IMR-90 (cell line): ENCODE data around the gene KRTAP9-2. TPM values are rescaled to one million over a fixed set of nuclear protein-coding genes. Genes with fewer than 3 reads are reported as not detected.

Source experiments
- ATAC-seq: fragments of 200-7000 bp; cut with Tn5 transposase; 2 replicates; pipeline ENCODE4 v1.9.1; 2020; ENCODE audit warnings: low read depth, mild to moderate bottlenecking, moderate library complexity
- BruUV-seq: library from RNA; stranded (reverse); fragments of 400-500 nt; replicated peaks from 2 replicates; lab custom pipeline; 2021; lab: Mats Ljungman, UMichigan
- CTCF ChIA-PET: fragments of 300-600 bp; formaldehyde crosslinking; extraction: SDS; loops from one replicate; lab custom pipeline; 2021; ENCODE audit warnings: antibody characterized with exemption; lab: Yijun Ruan, JAX
- POLR2A ChIA-PET: fragments of 300-600 bp; sonication (Branson Sonifier 250); formaldehyde crosslinking; loops from one replicate; lab custom pipeline; 2022; ENCODE audit warnings: antibody characterized with exemption; ENCODE audit not compliant: unreplicated experiment; lab: Charles Lee
- DNase-seq: peaks from one replicate; pipeline ENCODE4 v3.0.0; 2013
- H2AFZ ChIP-seq: replicated peaks from 2 replicates; pipeline ENCODE3; 2013; ENCODE audit warnings: low read length, mild to moderate bottlenecking; ENCODE audit not compliant: poor library complexity
- H2AK5ac ChIP-seq: 2 replicates; pipeline ENCODE4 v1.6.1; 2013; ENCODE audit warnings: low read depth, low read length, inconsistent platforms
- H2AK9ac ChIP-seq: replicated peaks from 2 replicates; pipeline ENCODE3; 2013; ENCODE audit warnings: mild to moderate bottlenecking, low read depth, low read length, moderate library complexity; ENCODE audit not compliant: poor library complexity
- H2BK120ac ChIP-seq: 2 replicates; pipeline ENCODE4 v1.6.1; 2013; ENCODE audit warnings: low read depth, low read length, inconsistent platforms
- H2BK15ac ChIP-seq: 3 replicates; pipeline ENCODE4 v1.6.1; 2013; ENCODE audit warnings: low read depth, low read length, inconsistent platforms
- H2BK20ac ChIP-seq: 2 replicates; pipeline ENCODE4 v1.6.1; 2013; ENCODE audit warnings: low read depth, mild to moderate bottlenecking, inconsistent platforms, low read length, moderate library complexity
- H2BK5ac ChIP-seq: 2 replicates; pipeline ENCODE4 v1.6.1; 2013; ENCODE audit warnings: mild to moderate bottlenecking, low read depth, low read length, inconsistent platforms; ENCODE audit not compliant: poor library complexity, severe bottlenecking
- H3K14ac ChIP-seq: replicated peaks from 2 replicates; pipeline ENCODE4 v1.6.1; 2013; ENCODE audit warnings: low read depth, low read length, inconsistent platforms
- H3K18ac ChIP-seq: 2 replicates; pipeline ENCODE4 v1.6.1; 2013; ENCODE audit warnings: low read depth, low read length, control low read depth
- H3K23ac ChIP-seq: 2 replicates; pipeline ENCODE4 v1.6.1; 2013; ENCODE audit warnings: low read depth, low read length, inconsistent platforms
- H3K27ac ChIP-seq: 2 replicates; pipeline ENCODE4 v1.5.1; 2013; ENCODE audit warnings: mild to moderate bottlenecking, control low read depth, low read length; ENCODE audit not compliant: insufficient read depth
- H3K27me3 ChIP-seq: 2 replicates; pipeline ENCODE4 v1.6.1; 2013; ENCODE audit warnings: low read length; ENCODE audit not compliant: control insufficient read depth, insufficient read depth
- H3K36me3 ChIP-seq: 2 replicates; pipeline ENCODE4 v1.6.1; 2013; ENCODE audit warnings: low read length, mixed read lengths; ENCODE audit not compliant: control insufficient read depth, insufficient read depth
- H3K4ac ChIP-seq: 2 replicates; pipeline ENCODE4 v1.6.1; 2013; ENCODE audit warnings: low read depth, low read length, inconsistent platforms
- H3K4me1 ChIP-seq: 2 replicates; pipeline ENCODE4 v1.6.1; 2013; ENCODE audit warnings: low read length, mixed read lengths; ENCODE audit not compliant: control insufficient read depth, insufficient read depth
- H3K4me2 ChIP-seq: 2 replicates; pipeline ENCODE4 v1.6.1; 2013; ENCODE audit warnings: low read depth, mild to moderate bottlenecking, control low read depth, low read length, moderate library complexity
- H3K4me3 ChIP-seq: 2 replicates; pipeline ENCODE4 v1.5.1; 2013; ENCODE audit warnings: low read depth, mild to moderate bottlenecking, control low read depth, low read length, moderate library complexity; ENCODE audit not compliant: insufficient read depth
- H3K56ac ChIP-seq: 2 replicates; pipeline ENCODE4 v1.6.1; 2013; ENCODE audit warnings: low read length, inconsistent platforms; ENCODE audit not compliant: insufficient read depth; ENCODE audit errors: extremely low read depth
- H3K79me1 ChIP-seq, 2 experiments: 2 replicates each; pipeline ENCODE4 v1.6.1; 2013; ENCODE audit warnings: low read length in 2 of 2, inconsistent platforms in 1 of 2, low read depth in 1 of 2
- H3K9ac ChIP-seq: 2 replicates; pipeline ENCODE4 v1.6.1; 2013; ENCODE audit warnings: low read depth, low read length, control low read depth
- H3K9me1 ChIP-seq: 2 replicates; pipeline ENCODE4 v1.6.1; 2013; ENCODE audit warnings: low read length, inconsistent platforms; ENCODE audit not compliant: insufficient read depth
- H3K9me3 ChIP-seq: 2 replicates; pipeline ENCODE4 v1.6.1; 2013; ENCODE audit warnings: low read length; ENCODE audit not compliant: control insufficient read depth, insufficient read depth
- H4K20me1 ChIP-seq: 2 replicates; pipeline ENCODE4 v1.6.1; 2013; ENCODE audit warnings: low read length, inconsistent platforms; ENCODE audit not compliant: insufficient read depth
- H4K5ac ChIP-seq: 2 replicates; pipeline ENCODE4 v1.6.1; 2013; ENCODE audit warnings: mild to moderate bottlenecking, low read depth, low read length, control low read depth
- H4K8ac ChIP-seq, 2 experiments: 2 replicates each; pipeline ENCODE4 v1.6.1; 2013; ENCODE audit warnings: low read depth in 2 of 2, low read length in 2 of 2, control low read depth in 1 of 2, inconsistent platforms in 1 of 2
- H4K91ac ChIP-seq: 2 replicates; pipeline ENCODE4 v1.6.1; 2013; ENCODE audit warnings: low read depth, low read length, inconsistent platforms; ENCODE audit not compliant: insufficient read depth
- BHLHE40 ChIP-seq: fragments of 150-350 bp; IDR thresholded peaks from 2 replicates; pipeline ENCODE4 v1.6.1; 2016; ENCODE audit warnings: mild to moderate bottlenecking, low read depth, low read length
- CHD1 ChIP-seq: IDR thresholded peaks from 2 replicates; pipeline ENCODE4 v1.6.1; 2012; ENCODE audit warnings: low read depth, low read length, improper control_type of control experiment
- ELK1 ChIP-seq: fragments of 150-350 bp; IDR thresholded peaks from 2 replicates; pipeline ENCODE4 v1.6.1; 2016; ENCODE audit warnings: low read depth, mild to moderate bottlenecking, low read length, moderate library complexity, borderline replicate concordance
- MAZ ChIP-seq: IDR thresholded peaks from 2 replicates; pipeline ENCODE4 v1.6.1; 2012; ENCODE audit warnings: low read depth, mild to moderate bottlenecking, low read length, improper control_type of control experiment, moderate library complexity, borderline replicate concordance
- MXI1 ChIP-seq: IDR thresholded peaks from 2 replicates; pipeline ENCODE4 v1.6.1; 2012; ENCODE audit warnings: low read depth, mild to moderate bottlenecking, low read length, moderate library complexity, borderline replicate concordance
- NFE2L2 ChIP-seq: fragments of 150-350 bp; IDR thresholded peaks from 2 replicates; pipeline ENCODE4 v1.6.1; 2016; ENCODE audit warnings: low read depth, mild to moderate bottlenecking, low read length
- RAD21 ChIP-seq: IDR thresholded peaks from 2 replicates; pipeline ENCODE4 v1.6.1; 2012; ENCODE audit warnings: low read length, improper control_type of control experiment
- RCOR1 ChIP-seq: IDR thresholded peaks from 2 replicates; pipeline ENCODE4 v1.6.1; 2012; ENCODE audit warnings: mild to moderate bottlenecking, low read length, improper control_type of control experiment; ENCODE audit not compliant: insufficient replicate concordance
- RFX5 ChIP-seq: IDR thresholded peaks from 2 replicates; pipeline ENCODE4 v1.8.0; 2012; ENCODE audit warnings: low read depth, mild to moderate bottlenecking, low read length, moderate library complexity
- SMC3 ChIP-seq: fragments of 150-350 bp; IDR thresholded peaks from 2 replicates; pipeline ENCODE4 v1.6.1; 2016; ENCODE audit warnings: low read depth, mild to moderate bottlenecking, antibody characterized with exemption, low read length, moderate library complexity
- USF2 ChIP-seq: fragments of 150-350 bp; IDR thresholded peaks from 2 replicates; pipeline ENCODE4 v1.6.1; 2017; ENCODE audit warnings: mild to moderate bottlenecking, antibody characterized with exemption, low read length, low read depth
- WGBS, 2 experiments: methylation state at CpG; one replicate each; pipeline versions ENCODE4 v1.1.5 to v1.1.7; 2013; ENCODE audit warnings: missing lambda C conversion rate in 2 of 2; ENCODE audit not compliant: insufficient read length in 1 of 2; ENCODE audit errors: extremely low coverage in 2 of 2; 5-methylcytosine and 5-hydroxymethylcytosine counted together
- dilution Hi-C: fragments of 300-500 bp; cut with HindIII; formaldehyde crosslinking; loops from one replicate; pipeline ENCODE4 v1.14.3; 2018; ENCODE audit warnings: low sequenced_read_pairs; ENCODE audit not compliant: unreplicated experiment
- in situ Hi-C: fragments of 300-500 bp; cut with MboI; formaldehyde crosslinking; loops from 3 replicates; pipeline ENCODE4 v1.14.3; 2019; ENCODE audit warnings: low sequenced_read_pairs, inconsistent platforms, mixed read lengths
- intact Hi-C: fragments of 100-400 bp; cut with micrococcal nuclease; formaldehyde crosslinking; loops from 2 replicates; pipeline ENCODE4 v1.10.0; 2022
- polyA plus RNA-seq, 3 experiments: library from polyadenylated mRNA; depleted of rRNA; stranded (reverse); fragments of >200 nt; gene quantifications; 2 replicates each; pipeline ENCODE4 v1.2.3, GENCODE V29; 2012; ENCODE audit warnings: low replicate concordance in 1 of 3
- total RNA-seq: library from RNA; depleted of rRNA; stranded (reverse); fragments of >200 nt; gene quantifications from 2 replicates; pipeline ENCODE4 v1.2.3, GENCODE V29; 2012

Gene KRTAP9-2
- total and polyA plus RNA-seq, 2 of the 4 experiments (the other 2 are of a cell fraction) = not detected

GRCh38 chr17:41264599-41264998 lies 38.2 kb downstream of the KRTAP9-2 start:
- Histone ChIP-seq H3K27me3 (peaks cover 9% of the 10 kb centered on the region), H4K91ac (0 out of 2 replicates have a peak overlapping the region, but pooled peaks have one; percentile 7), H3K56ac (no peak overlapping the region), H3K9ac (no peak overlapping the region), H3K9me3 (no peaks in the 10 kb centered on the region), H2BK120ac (no peak overlapping the region), H3K79me1 (no peaks in the 10 kb centered on the region), H2AK5ac (no peak overlapping the region), H2AK9ac (peak overlapping the region; percentile 37), H2BK15ac (peak overlapping the region; percentile 2; the same call in 1 of the 3 replicates), H3K4me2 (no peak overlapping the region), H4K20me1 (no peaks in the 10 kb centered on the region), H2AFZ (no peak overlapping the region), H3K9me1 (no peaks in the 10 kb centered on the region), H3K4me3 (no peak overlapping the region), H3K27ac (no peak overlapping the region), H3K4me1 (no peaks in the 10 kb centered on the region), H2BK20ac (no peak overlapping the region; the same call in 1 of the 2 replicates), H3K14ac (no peak overlapping the region), H3K4ac (no peak overlapping the region), H3K23ac (no peak overlapping the region), H3K18ac (no peak overlapping the region), H4K8ac (no peak overlapping the region), H2BK5ac (no peak overlapping the region), H3K36me3 (no peaks in the 10 kb centered on the region), H4K5ac (no peak overlapping the region)
- no TSS peak for BruUV-seq
- intact Hi-C loops = loop anchor here (2.0 kb wide), 1 partner anchor 14 kb away; no protein-coding TSS in a partner anchor
- ChIA-PET POLR2A (no interaction called here), CTCF (interaction anchor here (0.7 kb wide), 1 partner anchor 11 kb away, joined by 3 read pairs; no protein-coding TSS in a partner anchor)
- dilution Hi-C loops = no loop called here
- no CpG with 5 or more reads among the region's 3 CpGs for WGBS, 2 experiments
- TF ChIP-seq RAD21 (no peak), MXI1 (no peak), RCOR1 (no peak), ELK1 (no peak), NFE2L2 (no peak), CHD1 (no peak), USF2 (no peak), BHLHE40 (no peak), SMC3 (no peak), MAZ (no peak), RFX5 (no peak)
- in situ Hi-C loops = no loop called here
- DNase-seq (no peak), ATAC-seq (no peak)
